K562 (cell line): Measurements from ENCODE around the gene EGFL7. TPM values are rescaled to one million over a fixed set of nuclear protein-coding genes. Genes with fewer than 3 reads are reported as not detected.

Source experiments
- COPS2 ChIP-seq: fragments of 450-650 bp; conservative IDR thresholded peaks from 2 replicates; pipeline ENCODE4 v1.6.1; 2016; ENCODE audit warnings: mild to moderate bottlenecking, moderate library complexity
- ELF1 ChIP-seq: fragments of 200-800 bp; sonication (Bioruptor generic); IDR thresholded peaks from 2 replicates; pipeline ENCODE4 v1.6.1; 2016; ENCODE audit warnings: missing genetic modification characterization, missing compliant biosample characterization
- ELF4 ChIP-seq: fragments of 450-650 bp; formaldehyde crosslinking; IDR thresholded peaks from 2 replicates; pipeline ENCODE4 v1.4.0; 2022; ENCODE audit warnings: missing genetic modification characterization
- EP400 ChIP-seq: fragments of 450-650 bp; IDR thresholded peaks from 2 replicates; pipeline ENCODE4 v1.6.1; 2017; ENCODE audit warnings: antibody characterized with exemption, mild to moderate bottlenecking, moderate library complexity
- FOS ChIP-seq: IDR thresholded peaks from 3 replicates; pipeline ENCODE4 v1.6.1; 2011; ENCODE audit not compliant: insufficient read length; ENCODE audit errors: extremely low read depth
- FOXK2 ChIP-seq, 2 experiments: fragments of 450-650 bp; IDR thresholded peaks in 1 of 2; conservative IDR thresholded peaks in 1 of 2; 2 replicates each; pipeline ENCODE4 v1.6.1; 2016; ENCODE audit warnings: low read depth in 2 of 2, mild to moderate bottlenecking in 1 of 2
- GATAD2B ChIP-seq: fragments of 450-650 bp; IDR thresholded peaks from 2 replicates; pipeline ENCODE4 v1.6.1; 2017; ENCODE audit warnings: mild to moderate bottlenecking, borderline replicate concordance
- GTF2E2 ChIP-seq: fragments of 200-800 bp; sonication (Bioruptor generic); IDR thresholded peaks from 2 replicates; pipeline ENCODE4 v1.6.1; 2016; ENCODE audit warnings: missing genetic modification characterization, missing compliant biosample characterization
- HDGF ChIP-seq: fragments of 450-650 bp; IDR thresholded peaks from 2 replicates; pipeline ENCODE4 v1.6.1; 2016
- PPARD ChIP-seq: fragments of 250-450 bp; sonication (Bioruptor Pico); IDR thresholded peaks from 2 replicates; pipeline ENCODE4 v1.8.0; 2022; ENCODE audit warnings: inconsistent platforms, mild to moderate bottlenecking, moderate library complexity
- RERE ChIP-seq: sonication (generic); formaldehyde crosslinking; IDR thresholded peaks from 2 replicates; pipeline ENCODE4 v1.8.0; 2023; ENCODE audit warnings: missing genetic modification reagents, mild to moderate bottlenecking, borderline replicate concordance
- REST ChIP-seq, 2 experiments: fragments of 450-650 bp; formaldehyde crosslinking in 1 of 2; IDR thresholded peaks; 2 replicates each; pipeline versions ENCODE4 v1.4.0 to v1.6.1; 2014 to 2020; ENCODE audit warnings: mild to moderate bottlenecking in 2 of 2, borderline replicate concordance in 1 of 2, low read depth in 1 of 2
- SAFB ChIP-seq: fragments of 200-400 bp; formaldehyde crosslinking; IDR thresholded peaks from 2 replicates; pipeline ENCODE4 v1.6.1; 2017; ENCODE audit warnings: low read depth, low read length, borderline replicate concordance
- U2AF2 ChIP-seq: fragments of 200-400 bp; formaldehyde crosslinking; optimal IDR thresholded peaks from 2 replicates; pipeline ENCODE3; 2017; ENCODE audit warnings: low read depth, mild to moderate bottlenecking, low read length
- polyA plus RNA-seq, 8 experiments: library from polyadenylated mRNA; depleted of rRNA in 4 of 8; stranded (reverse) in 5 of 8; unstranded in 3 of 8; fragments of >200 nt; fragmentation: Nextera tagmentation in 2 of 8; fragmentation: Illumina TruSeq in 1 of 8; extraction: Ambion mirVana in 2 of 8; extraction: Trizol in 1 of 8; gene quantifications; 2 replicates each; pipeline versions ENCODE4 v1.2.1 to v1.2.3, GENCODE V29; 2011 to 2014; ENCODE audit warnings: inconsistent platforms in 1 of 8, missing spikeins in 1 of 8
- total RNA-seq, 7 experiments: library from RNA; depleted of rRNA in 6 of 7; stranded (reverse); fragments of >200 nt in 6 of 7; fragmentation: Illumina TruSeq in 2 of 7; extraction: Trizol in 2 of 7; gene quantifications; 2 replicates each; pipeline versions ENCODE4 v1.2.1 to v1.2.3, GENCODE V29; 2011 to 2021; ENCODE audit warnings: low replicate concordance in 1 of 7

The EGFL7 gene
- total and polyA plus RNA-seq, 9 of the 15 experiments (the other 6 are each of a cell fraction or from before 2014, with no cell fraction given): 1.5 to 286 (median 55.5) TPM

DNA sequence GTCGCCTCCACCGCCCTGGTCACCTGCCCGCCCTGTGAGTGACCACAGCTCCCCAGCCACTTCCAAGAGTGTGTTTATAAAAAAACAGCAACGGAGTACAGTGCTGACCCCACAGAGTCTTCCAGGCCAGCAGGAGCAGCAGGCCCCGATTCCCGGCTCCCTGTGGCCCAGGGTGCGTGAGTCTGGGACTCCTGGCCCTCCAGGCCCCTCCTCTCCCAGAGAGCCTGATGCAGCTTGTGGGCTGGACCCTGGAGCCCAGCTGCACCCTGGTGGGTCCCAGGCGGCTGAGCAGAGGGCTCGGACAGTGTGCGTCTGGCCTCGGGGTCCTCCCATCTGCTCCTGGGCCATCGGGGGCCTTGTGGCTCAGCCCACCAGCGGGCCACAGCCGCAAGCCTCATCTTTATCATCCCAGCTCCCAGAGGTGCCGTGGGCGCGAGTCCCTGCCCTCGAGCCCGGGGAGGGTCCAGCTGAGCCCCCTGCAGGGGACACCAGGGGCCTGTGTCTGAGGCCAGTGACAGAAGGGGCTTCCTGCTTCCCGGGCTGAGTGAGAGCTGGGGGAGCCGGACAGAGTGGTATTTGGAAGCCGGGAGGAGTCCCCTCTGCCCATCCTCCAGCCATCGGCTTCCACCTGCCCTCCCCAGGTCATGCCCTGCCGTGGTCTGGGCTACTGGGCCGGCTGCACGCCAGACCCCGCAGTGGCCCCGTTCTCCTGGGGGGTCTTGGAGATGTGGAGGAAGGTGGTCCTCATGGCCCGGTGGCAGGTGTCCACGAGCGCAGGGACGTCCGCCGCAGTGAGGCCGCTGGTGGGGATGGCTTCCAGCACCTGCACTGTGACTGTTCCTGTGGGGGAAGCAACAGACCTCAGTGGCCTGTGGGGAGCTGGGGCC lies 10.6 kb downstream of the EGFL7 start (continued):
- TF ChIP-seq RERE (no peak), FOS (no peak), HDGF (no peak), REST (IDR thresholded peaks at IDR 0.05; ENCODE audit: borderline replicate concordance) (no peak), REST (CRISPR knock-in tag; IDR thresholded peaks at IDR 0.05; ENCODE audit: low read depth) (peak; percentile 56), FOXK2 (conservative IDR thresholded peaks at IDR 0.05 in 1 of 2, IDR thresholded peaks at IDR 0.05 in 1 of 2; ENCODE audit: low read depth in 2 of 2) (no peak), GATAD2B (no peak), COPS2 (no peak), SAFB (no peak; the same call in 1 of the 2 replicates), U2AF2 (no peak), ELF4 (CRISPR knock-in tag) (no peak), GTF2E2 (tag) (no peak), ELF1 (tag) (no peak), EP400 (0 out of 2 replicates have a peak, but pooled peaks have one; percentile 12), PPARD (no peak)
